GM21447 (cell line): Measurements from ENCODE around the gene PDE12.
"Not testable (repeated sequence)": the region's sequence is repeated elsewhere in the genome, so short reads cannot be mapped to it uniquely, and the experiment has no call there.

Experiments used
- ATAC-seq: cut with Tn5 transposase; IDR thresholded peaks from one replicate; pipeline ENCODE4 v1.9.1; 2021; ENCODE audit not compliant: unreplicated experiment

PDE12 gene

GRCh38 chr3:57582474-57583168, 26.5 kb downstream of the PDE12 start:
- no peak for ATAC-seq

GRCh38 chr3:57583544-57583943, 27.5 kb downstream of the PDE12 start:
- ATAC-seq, result no peak

- no peak for ATAC-seq
Observed at GRCh38 chr3:57586778-57587177, 30.7 kb downstream of the PDE12 start.

- no peak for ATAC-seq
Observed at GRCh38 chr3:57587905-57588304, 31.8 kb downstream of the PDE12 start.

GRCh38 chr3:57592306-57592705, 36.2 kb downstream of the PDE12 start:
- no peak for ATAC-seq

GRCh38 chr3:57594144-57594543, 38.1 kb downstream of the PDE12 start:
- ATAC-seq, result no peak

GRCh38 chr3:57594576-57594975, 38.5 kb downstream of the PDE12 start:
- ATAC-seq, result no peak

- no peak for ATAC-seq
Observed at GRCh38 chr3:57596495-57597126, 40.5 kb downstream of the PDE12 start.

- peak; percentile 95 for ATAC-seq
Observed at GRCh38 chr3:57597127-57597923, 41.3 kb downstream of the PDE12 start, which contains the start of gene ARF4. TSS of gene ARF4 (minus strand) at chr3:57597344. CDS start at chr3:57597140, 204 bp downstream.

- ATAC-seq, result no peak
Observed at GRCh38 chr3:57598765-57599360, 42.8 kb downstream of the PDE12 start.

- ATAC-seq, result no peak
Observed at GRCh38 chr3:57600195-57600594, 44.1 kb downstream of the PDE12 start.

GRCh38 chr3:57604971-57605370, 48.9 kb downstream of the PDE12 start:
- ATAC-seq, result no peak

- ATAC-seq, result no peak
Observed at GRCh38 chr3:57605683-57606082, 49.6 kb downstream of the PDE12 start.

- not testable (repeated sequence) for ATAC-seq
Observed at GRCh38 chr3:57611870-57612269, 55.8 kb downstream of the PDE12 start.

GRCh38 chr3:57616233-57616632, 60.2 kb downstream of the PDE12 start:
- no peak for ATAC-seq
